Gastroesophageal sphincter (tissue), 3 donors: Measurements from ENCODE around the gene PUS7.

ENCODE experiments used
- CTCF ChIP-seq, 4 experiments: fragments of 200-600 bp in 2 of 4; fragments of 450-650 bp in 2 of 4; sonication (generic) in 1 of 4; IDR thresholded peaks; one replicate each; pipeline ENCODE4 v1.5.1; 2017 to 2019; ENCODE audit warnings: antibody characterized with exemption in 4 of 4, mild to moderate bottlenecking in 2 of 4, moderate library complexity in 2 of 4
- POLR2AphosphoS5 ChIP-seq: sonication (generic); formaldehyde crosslinking; IDR thresholded peaks from one replicate; pipeline ENCODE4 v1.6.1; 2017; ENCODE audit warnings: antibody characterized with exemption

GRCh38 chr7:105454095-105454747 lies 67.8 kb downstream of the PUS7 start:
- TF ChIP-seq CTCF (IDR thresholded peaks at IDR 0.05) (no peak), POLR2AphosphoS5 (no peak)
